GM12872 (cell line): ENCODE data around the gene ACAD8.

Experiments
- TF ChIP-seq, protein P1 (sequence below): IDR thresholded peaks from 3 replicates; pipeline ENCODE4 v1.5.1; 2011; ENCODE audit warnings: low read depth, mild to moderate bottlenecking, low read length, moderate library complexity; ENCODE audit not compliant: insufficient read depth

Gene ACAD8

DNA sequence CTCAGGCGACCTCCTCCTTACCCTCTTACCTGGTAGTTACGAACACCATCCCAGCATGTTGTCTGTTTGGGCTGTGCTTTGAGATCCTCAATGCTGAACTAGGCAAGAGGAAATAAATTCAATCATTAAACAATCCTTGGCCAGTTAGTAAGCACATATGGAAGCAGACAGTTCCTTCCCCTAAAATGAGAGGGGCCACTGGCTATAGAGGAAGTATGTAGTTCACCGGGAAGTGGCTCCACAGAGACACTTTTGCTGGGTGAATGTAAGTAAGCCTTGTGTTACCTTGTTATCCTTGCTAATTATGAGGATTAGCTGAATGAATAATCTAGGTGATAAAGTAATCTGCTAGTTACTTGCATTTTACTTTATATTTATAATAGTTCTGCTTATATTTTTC is 3.1 kb upstream of the ACAD8 start:
- TF ChIP-seq, protein P1, sequence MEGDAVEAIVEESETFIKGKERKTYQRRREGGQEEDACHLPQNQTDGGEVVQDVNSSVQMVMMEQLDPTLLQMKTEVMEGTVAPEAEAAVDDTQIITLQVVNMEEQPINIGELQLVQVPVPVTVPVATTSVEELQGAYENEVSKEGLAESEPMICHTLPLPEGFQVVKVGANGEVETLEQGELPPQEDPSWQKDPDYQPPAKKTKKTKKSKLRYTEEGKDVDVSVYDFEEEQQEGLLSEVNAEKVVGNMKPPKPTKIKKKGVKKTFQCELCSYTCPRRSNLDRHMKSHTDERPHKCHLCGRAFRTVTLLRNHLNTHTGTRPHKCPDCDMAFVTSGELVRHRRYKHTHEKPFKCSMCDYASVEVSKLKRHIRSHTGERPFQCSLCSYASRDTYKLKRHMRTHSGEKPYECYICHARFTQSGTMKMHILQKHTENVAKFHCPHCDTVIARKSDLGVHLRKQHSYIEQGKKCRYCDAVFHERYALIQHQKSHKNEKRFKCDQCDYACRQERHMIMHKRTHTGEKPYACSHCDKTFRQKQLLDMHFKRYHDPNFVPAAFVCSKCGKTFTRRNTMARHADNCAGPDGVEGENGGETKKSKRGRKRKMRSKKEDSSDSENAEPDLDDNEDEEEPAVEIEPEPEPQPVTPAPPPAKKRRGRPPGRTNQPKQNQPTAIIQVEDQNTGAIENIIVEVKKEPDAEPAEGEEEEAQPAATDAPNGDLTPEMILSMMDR, result no peak

DNA sequence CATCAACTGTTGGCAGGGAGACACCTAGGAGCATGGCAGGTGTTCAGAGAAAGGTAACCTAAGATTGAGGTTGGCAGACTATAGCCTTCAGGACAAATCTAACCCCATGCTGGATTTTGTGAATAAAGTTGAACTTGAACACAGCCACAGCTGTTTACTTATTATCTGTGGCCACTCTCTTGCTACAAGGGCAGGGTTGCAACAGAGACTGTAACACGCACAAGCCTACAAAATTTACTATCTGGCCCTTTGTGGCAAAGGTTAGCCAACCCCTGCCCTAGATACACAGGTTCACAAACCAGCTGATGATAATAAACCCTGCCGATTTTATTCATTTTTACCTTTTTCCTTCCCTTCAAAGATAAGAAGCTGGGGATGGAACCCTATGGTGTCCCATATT is 2.7 kb upstream of the ACAD8 start:
- TF ChIP-seq, protein P1, result no peak

DNA sequence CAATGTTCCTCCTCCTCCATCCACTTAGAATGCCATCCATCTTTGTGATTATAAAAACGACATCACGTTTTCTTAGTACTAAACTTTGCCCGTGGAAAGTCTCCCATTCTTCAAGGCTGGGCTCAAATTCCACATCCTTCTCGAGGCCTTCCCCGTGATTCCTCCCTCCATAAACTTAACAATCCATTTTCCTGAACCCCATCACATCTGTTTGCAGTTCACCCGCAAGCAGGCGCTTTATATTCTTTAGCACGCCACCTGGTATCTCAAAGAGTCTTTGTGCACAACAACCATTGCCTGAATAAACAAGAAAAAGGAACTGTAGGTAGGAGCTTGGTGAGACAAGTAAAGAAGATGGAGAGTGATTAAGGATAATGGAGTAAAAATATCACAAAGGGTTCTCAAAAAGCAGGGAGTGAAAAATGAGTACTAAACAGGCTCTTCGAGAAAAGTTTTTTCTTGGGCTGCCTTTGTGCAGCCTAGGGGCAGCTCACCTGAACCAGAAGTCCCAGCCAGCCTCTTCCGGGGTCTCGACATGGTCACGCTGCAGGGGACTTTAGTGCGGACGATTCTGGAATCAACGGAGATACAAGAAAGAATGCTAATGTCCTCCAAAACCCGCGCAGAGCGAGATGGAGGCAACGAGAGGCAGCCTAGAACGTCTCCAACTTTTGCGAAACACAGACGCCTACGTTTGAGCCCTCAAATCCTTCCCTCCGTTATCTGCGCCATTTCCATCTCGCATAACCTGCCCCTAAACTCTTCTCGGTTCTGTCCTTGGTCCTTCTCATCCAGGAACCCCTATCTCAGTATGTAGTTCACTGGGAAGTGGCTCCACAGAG is 801 bp upstream of the ACAD8 start:
- TF ChIP-seq, protein P1, result no peak

DNA sequence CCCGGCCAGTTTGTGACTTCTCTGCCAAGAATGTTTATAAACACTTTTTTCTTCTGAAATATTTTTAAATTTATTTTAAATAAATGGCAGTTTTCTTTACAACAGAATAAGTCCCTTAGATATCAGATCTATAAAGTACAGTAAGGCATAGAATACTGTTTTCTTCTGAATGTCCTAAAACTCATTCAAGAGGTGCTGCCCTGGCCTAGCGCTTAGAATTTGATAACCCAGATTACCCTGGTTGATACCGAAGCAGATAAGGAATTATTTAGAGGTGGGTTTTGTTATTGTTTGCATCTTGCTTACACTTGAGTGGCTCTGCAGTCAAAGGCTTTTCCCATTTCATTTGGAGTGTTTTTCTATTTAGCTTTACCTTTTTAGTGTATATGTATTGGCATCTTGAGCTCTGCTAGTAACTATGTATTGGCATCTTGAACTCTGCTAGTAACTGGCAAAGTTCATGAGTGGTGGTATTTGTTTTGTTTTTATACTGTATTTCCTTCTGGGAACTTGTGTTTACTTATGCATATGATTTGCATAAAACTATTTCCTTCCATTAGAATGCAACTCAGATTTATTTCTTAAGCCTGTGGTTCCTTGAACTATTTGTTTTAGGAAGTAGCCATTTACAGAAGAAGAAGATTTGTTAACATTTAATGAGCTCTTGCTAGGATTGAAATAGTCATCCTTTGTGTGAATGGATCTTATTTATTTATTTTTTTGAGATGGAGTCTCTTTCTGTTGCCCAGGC is 1.2 kb downstream of the ACAD8 start:
- TF ChIP-seq, protein P1, result no peak

DNA sequence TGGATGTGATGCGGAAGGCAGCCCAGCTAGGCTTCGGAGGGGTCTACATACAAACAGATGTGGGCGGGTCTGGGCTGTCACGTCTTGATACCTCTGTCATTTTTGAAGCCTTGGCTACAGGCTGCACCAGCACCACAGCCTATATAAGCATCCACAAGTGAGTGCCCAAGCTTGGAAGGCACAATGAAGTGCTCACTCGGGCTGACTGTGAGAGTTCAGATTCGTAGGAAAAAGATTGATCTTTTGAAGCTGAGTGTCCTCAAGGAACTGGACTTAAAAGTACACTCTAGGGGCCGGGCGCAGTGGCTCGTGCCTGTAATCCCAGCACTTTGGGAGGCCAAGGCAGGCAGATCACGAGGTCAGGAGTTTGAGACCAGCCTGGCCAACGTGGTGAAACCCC is 3.7 kb downstream of the ACAD8 start:
- TF ChIP-seq, protein P1, result no peak

DNA sequence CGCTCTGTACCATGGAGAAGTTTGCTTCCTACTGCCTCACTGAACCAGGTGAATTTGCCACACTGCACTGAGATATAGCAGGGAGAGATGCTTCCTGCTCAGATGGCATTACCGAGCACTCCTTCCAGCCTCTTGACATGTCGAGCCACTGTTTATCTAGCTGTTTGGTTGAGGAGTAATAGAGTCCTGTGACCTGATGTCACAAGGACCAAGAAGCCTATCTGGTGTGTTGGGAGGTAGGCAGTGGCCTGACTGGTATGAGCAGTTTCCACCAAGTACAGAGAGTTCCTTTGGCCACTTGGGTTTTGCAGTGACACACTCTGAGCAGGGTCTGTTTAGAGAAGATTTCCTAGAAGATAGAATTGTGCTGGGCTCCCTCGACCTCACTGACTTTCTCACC is 5.2 kb downstream of the ACAD8 start:
- TF ChIP-seq, protein P1, result no peak

DNA sequence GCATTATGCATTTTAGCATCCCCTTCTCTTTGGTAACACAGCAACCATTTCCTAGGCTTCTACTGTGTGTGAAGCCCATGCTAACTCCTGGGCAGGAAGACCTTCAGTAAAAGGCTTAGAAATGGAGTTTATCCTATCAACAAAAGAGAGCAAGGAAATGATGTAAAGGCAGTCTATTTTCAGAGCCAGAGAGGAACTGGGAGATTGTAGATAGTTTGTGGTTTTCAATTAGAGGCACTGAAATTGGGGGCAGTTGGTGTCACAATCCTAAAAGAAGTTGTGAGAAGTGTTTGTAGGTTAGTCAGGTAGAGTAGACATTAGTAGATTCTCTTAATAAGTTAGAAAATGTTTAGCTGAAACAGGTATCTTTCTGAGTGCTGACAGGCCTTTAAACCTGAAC is 7.1 kb downstream of the ACAD8 start:
- TF ChIP-seq, protein P1, result no peak
